ENCODE measurements around the gene ERBB3.
A peak's percentile ranks its signal among the peaks of the same experiment; 100 is the strongest.

Gene ERBB3

GRCh38 chr12:56078931-56079722 lies 838 bp upstream of the ERBB3 start (continued):
- TF ChIP-seq ZNF248 (tag by site-specific recombination; IDR thresholded peaks at IDR 0.05) (no peak), FEZF1 (tag by site-specific recombination; IDR thresholded peaks at IDR 0.05) (no peak), OSR2 (tag by site-specific recombination; IDR thresholded peaks at IDR 0.05) (no peak), ZNF366 (tag by site-specific recombination; conservative IDR thresholded peaks at IDR 0.05) (no peak), ZNF621 (tag by site-specific recombination; IDR thresholded peaks at IDR 0.05) (no peak), SP3 (tag by site-specific recombination; IDR thresholded peaks at IDR 0.05) (no peak), TCF7L2 (IDR thresholded peaks at IDR 0.05; ENCODE audit: borderline replicate concordance, low read depth, low read length) (no peak), ZNF654 (tag by site-specific recombination; IDR thresholded peaks at IDR 0.05; ENCODE audit: low read depth) (peak; percentile 31; the same call in 1 of the 2 replicates), ZNF776 (tag by site-specific recombination; IDR thresholded peaks at IDR 0.05; ENCODE audit: borderline replicate concordance) (no peak), ZNF639 (tag by site-specific recombination; IDR thresholded peaks at IDR 0.05) (no peak), ZNF19 (tag by site-specific recombination; IDR thresholded peaks at IDR 0.05; ENCODE audit: low read depth) (no peak), ZNF266 (tag by site-specific recombination; IDR thresholded peaks at IDR 0.05; ENCODE audit: low read depth) (no peak), TRIM28 (IDR thresholded peaks at IDR 0.05; ENCODE audit: borderline replicate concordance, low read length) (no peak), ZNF354C (tag by site-specific recombination; IDR thresholded peaks at IDR 0.05; ENCODE audit: borderline replicate concordance, low read depth) (no peak), PRDM10 (tag by site-specific recombination; IDR thresholded peaks at IDR 0.05) (no peak; the same call in 1 of the 2 replicates), ZBTB6 (tag by site-specific recombination; IDR thresholded peaks at IDR 0.05) (no peak), ZSCAN5A (tag by site-specific recombination; IDR thresholded peaks at IDR 0.05) (no peak), ZNF433 (tag by site-specific recombination; IDR thresholded peaks at IDR 0.05; ENCODE audit: low read depth) (no peak), ZNF174 (tag by site-specific recombination; IDR thresholded peaks at IDR 0.05) (no peak), ZNF223 (tag by site-specific recombination; IDR thresholded peaks at IDR 0.05) (no peak), ZNF146 (tag by site-specific recombination; IDR thresholded peaks at IDR 0.05) (no peak), ZNF624 (tag by site-specific recombination; IDR thresholded peaks at IDR 0.05) (no peak)
- TF ChIP-seq, protein P1, sequence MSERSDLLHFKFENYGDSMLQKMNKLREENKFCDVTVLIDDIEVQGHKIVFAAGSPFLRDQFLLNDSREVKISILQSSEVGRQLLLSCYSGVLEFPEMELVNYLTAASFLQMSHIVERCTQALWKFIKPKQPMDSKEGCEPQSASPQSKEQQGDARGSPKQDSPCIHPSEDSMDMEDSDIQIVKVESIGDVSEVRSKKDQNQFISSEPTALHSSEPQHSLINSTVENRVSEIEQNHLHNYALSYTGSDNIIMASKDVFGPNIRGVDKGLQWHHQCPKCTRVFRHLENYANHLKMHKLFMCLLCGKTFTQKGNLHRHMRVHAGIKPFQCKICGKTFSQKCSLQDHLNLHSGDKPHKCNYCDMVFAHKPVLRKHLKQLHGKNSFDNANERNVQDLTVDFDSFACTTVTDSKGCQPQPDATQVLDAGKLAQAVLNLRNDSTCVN (tag by site-specific recombination; optimal IDR thresholded peaks at IDR 0.05), result no peak
- TF ChIP-seq, protein P2, sequence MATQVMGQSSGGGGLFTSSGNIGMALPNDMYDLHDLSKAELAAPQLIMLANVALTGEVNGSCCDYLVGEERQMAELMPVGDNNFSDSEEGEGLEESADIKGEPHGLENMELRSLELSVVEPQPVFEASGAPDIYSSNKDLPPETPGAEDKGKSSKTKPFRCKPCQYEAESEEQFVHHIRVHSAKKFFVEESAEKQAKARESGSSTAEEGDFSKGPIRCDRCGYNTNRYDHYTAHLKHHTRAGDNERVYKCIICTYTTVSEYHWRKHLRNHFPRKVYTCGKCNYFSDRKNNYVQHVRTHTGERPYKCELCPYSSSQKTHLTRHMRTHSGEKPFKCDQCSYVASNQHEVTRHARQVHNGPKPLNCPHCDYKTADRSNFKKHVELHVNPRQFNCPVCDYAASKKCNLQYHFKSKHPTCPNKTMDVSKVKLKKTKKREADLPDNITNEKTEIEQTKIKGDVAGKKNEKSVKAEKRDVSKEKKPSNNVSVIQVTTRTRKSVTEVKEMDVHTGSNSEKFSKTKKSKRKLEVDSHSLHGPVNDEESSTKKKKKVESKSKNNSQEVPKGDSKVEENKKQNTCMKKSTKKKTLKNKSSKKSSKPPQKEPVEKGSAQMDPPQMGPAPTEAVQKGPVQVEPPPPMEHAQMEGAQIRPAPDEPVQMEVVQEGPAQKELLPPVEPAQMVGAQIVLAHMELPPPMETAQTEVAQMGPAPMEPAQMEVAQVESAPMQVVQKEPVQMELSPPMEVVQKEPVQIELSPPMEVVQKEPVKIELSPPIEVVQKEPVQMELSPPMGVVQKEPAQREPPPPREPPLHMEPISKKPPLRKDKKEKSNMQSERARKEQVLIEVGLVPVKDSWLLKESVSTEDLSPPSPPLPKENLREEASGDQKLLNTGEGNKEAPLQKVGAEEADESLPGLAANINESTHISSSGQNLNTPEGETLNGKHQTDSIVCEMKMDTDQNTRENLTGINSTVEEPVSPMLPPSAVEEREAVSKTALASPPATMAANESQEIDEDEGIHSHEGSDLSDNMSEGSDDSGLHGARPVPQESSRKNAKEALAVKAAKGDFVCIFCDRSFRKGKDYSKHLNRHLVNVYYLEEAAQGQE (tag by site-specific recombination; IDR thresholded peaks at IDR 0.05), result no peak
- TF ChIP-seq, protein P3, sequence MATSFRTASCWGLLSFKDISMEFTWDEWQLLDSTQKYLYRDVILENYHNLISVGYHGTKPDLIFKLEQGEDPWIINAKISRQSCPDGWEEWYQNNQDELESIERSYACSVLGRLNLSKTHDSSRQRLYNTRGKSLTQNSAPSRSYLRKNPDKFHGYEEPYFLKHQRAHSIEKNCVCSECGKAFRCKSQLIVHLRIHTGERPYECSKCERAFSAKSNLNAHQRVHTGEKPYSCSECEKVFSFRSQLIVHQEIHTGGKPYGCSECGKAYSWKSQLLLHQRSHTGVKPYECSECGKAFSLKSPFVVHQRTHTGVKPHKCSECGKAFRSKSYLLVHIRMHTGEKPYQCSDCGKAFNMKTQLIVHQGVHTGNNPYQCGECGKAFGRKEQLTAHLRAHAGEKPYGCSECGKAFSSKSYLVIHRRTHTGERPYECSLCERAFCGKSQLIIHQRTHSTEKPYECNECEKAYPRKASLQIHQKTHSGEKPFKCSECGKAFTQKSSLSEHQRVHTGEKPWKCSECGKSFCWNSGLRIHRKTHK (tag by site-specific recombination; IDR thresholded peaks at IDR 0.05), result no peak

Measured in HEK293 (cell line).